GM19023 (cell line): ENCODE data around the gene IDUA.
"Not testable (repeated sequence)": the region's sequence is repeated elsewhere in the genome, so short reads cannot be mapped to it uniquely, and the experiment has no call there.

ENCODE experiments used
- ATAC-seq: cut with Tn5 transposase; IDR thresholded peaks from one replicate; pipeline ENCODE4 v1.9.1; 2021; ENCODE audit warnings: mild to moderate bottlenecking, moderate library complexity; ENCODE audit not compliant: unreplicated experiment

IDUA gene

DNA sequence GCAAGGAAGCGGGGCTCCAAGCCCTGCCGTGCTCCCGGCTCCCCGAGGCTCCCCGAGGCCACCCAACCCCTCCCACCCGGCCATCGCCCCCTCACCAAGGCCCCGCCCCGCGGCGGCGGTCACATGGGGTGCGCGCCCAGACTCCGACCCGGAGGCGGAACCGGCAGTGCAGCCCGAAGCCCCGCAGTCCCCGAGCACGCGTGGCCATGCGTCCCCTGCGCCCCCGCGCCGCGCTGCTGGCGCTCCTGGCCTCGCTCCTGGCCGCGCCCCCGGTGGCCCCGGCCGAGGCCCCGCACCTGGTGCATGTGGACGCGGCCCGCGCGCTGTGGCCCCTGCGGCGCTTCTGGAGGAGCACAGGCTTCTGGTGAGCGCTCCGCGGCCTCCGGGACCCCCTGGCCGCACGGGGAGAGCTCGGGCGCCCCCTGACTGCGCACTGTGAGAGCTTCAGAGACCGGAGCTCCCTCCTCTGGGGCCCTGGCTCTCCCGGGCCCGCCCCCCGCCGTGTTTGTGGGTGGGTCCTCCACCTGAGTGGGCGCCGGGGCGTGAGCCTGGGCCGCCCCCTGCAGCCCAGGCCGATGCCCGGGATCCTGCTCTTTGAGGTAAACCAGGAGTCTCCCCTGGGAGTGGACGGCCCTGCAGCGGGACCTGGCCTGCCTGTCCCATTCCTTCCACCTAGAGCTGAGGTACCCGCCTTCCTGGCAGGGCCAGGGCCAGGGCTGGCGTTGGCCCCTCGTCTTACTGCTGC, at the start of gene IDUA:
Gene IDUA (plus strand): TSS at position 166 of the 745 bp plus-strand sequence. CDS start 41 bp downstream, at position 207.
- peak; percentile 65 for ATAC-seq

DNA sequence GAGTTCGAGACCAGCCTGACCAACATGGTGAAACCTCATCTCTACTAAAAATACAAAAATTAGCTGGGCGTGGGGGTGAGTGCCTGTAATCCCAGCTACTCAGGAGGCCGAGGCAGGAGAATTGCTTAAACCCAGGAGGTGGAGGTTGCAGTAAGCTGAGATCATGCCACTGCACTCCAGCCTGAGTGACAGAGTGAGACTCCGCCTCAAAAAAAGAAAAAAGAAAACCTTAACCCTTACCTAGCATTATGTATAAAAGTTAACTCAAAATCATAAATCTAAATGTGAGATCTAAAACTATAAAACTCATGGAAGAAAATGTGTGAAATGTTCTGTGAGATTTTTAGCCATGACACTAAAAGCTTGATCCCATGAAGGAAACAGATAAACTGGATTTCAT, 47.3 kb upstream of the IDUA start:
- not testable (repeated sequence) for ATAC-seq

DNA sequence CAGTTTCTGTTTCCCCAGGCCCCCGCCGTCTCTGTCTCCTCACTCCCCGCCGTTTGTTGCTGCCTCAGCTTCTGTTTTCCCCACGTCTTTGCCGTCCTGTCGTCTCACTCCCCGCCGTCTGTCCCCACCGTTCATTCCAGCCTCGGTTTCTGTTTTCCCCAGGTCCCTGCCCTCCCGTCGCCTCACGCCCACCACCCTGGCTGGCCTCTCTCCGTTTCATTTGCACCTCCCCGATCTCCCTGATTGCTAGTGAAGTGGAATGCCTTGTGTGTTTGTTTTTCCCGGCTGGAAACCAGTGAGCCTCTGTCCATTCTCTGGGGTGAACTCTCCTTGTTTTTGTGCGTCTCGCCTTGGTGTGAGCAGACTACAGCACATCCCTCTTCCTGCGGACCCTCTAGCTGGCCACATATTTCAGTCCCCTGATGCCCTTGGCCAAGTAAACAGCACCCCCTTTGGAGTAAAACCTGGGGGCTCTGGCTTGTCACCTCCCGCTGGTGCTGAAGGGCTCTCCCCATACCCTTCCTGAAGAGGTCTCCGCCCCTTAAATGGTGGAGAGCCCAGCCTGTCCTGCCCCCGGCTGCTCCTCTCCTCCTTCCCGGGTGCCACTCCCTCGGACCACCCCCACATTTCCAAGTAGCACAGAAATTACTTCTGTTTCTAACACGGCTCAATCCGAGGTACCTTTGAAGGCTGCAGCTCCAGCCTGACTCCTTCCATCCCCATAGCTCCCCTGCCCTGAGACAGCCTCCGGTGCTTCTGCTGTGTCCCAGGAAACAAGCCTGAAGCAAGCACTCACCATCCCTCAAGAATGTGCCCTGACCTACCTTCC, 41.4 kb upstream of the IDUA start:
- no peak for ATAC-seq

DNA sequence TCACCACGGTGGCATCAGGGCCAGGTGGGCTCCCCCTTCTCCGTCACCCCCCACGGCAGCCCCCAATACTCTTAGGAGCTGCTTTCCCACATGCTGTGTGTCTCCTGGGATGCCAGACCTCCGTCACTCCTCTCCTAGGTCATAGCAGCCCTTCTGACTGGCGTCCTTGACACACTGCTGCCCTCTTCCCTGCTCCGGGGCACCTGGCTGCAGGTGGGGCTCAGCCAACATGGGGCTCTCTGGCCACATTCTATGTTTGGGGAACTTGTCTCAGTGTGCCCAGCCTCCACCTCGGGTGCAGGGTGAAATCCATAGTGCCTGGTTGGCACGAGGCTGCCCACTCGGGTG, 40.8 kb upstream of the IDUA start:
- no peak for ATAC-seq

DNA sequence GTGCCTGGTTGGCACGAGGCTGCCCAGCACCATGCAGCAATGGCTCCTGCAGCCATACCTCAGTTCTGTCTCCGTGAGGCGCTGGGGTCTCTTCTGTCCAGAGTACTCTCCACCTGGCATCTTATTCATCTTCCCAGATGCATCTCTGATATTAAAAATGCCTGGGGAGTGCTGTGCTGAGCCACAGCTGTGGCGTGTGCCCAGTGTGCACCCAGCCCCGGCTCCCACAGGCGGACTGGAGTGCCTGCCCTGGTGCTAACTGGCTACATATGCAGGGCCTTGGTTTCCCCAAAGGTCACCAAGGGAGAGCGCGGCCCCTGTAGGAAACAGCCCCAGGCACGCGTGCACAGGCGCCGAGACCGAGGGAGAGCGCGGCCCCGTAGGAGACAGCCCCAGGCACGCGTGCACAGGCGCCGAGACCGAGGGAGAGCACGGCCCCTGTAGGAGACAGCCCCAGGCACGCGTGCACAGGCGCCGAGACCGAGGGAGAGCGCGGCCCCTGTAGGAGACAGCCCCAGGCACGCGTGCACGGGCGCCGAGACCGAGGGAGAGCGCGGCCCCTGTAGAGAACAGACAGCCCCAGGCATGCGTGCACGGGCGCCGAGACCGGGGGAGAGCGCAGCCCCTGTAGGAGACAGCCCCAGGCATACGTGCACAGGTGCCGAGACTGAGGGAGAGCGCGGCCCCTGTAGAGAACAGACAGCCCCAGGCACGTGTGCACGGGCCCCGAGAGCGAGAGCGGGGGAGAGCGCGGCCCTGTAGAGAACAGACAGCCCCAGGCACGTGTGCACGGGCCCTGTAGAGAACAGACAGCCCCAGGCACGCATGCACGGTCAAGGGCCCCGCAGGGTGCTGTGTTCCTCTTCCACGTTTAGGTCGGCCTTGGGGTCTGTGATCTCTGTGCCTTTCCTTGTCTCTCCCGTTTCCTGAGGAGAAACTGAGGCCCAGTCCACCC, 40.0 kb upstream of the IDUA start:
- no peak for ATAC-seq

DNA sequence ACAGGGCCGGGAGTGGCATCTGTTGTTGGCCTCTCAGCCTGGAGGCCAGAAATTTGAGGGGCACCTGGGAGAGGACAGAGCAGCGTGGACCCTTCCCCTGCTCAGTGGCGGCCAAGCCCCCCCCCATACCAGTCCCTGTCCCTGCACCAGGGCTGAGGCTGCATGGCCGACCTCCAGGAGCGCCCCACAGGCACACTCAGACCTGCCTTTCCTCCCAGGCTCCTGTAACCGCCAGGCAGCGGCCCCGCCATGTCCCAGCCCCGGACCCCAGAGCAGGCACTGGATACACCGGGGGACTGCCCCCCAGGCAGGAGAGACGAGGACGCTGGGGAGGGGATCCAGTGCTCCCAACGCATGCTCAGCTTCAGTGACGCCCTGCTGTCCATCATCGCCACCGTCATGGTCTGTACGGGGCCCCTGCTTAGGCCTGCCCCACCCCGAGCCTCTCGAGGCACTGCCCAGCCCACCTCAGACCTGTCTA, 39.3 kb upstream of the IDUA start:
- no peak for ATAC-seq

DNA sequence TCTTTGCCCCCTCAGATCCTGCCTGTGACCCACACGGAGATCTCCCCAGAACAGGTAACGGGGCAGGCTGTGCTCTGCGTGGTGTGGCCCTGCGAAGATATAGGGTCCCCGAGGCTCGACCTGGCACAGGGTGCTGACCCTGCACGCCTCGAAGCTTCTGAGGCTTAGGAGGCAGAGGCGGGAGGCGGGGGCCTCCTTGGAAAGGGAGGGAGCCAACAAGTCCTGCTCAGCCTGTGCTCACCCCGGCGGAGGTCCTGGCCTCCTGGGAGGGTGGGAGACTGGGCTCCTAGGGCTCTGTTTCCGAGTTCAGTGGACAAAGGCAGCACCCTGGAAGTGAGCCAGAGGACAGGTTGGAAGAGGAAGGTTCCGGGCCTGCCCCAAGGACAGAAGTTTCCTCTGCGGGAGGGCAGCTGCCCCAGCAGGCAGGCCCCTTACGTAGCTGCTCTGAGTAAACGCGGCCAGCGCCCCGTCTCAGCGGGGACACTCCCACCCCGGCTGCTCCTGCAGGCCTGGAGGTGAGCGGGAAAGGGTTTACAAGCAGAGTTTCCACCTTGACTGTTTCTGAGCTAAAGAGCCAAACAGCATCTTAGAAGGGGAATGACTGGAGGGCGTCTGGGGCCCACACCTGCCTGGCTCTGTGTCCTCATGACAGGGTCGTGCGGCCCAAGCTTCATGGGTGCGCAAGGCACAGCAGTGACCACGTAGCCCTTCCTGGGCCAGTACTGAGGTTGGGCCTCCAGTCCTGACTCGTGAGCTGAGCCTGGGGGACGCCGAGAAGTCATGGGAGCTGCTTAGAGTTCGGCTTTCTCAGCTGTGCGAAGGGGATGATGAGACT, 38.5 kb upstream of the IDUA start:
- ATAC-seq, result no peak

DNA sequence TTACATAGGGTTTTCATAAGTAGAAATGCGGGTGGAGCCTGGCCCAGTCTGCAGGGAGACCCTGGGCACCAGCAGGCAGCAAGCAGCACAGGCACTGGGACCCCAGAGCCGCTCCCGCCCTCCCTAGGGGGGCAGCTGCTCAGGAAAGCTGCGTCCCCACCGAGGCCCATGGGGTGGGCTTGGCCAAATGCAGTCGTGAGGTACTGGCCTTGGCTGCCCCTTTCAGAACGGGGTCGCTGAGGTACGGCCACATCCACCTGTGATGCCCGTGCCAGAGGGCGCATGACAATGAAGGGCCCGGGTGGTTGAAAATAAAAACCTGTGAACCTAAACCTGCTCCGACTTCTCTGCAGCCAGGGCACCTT, 37.9 kb upstream of the IDUA start:
- no peak for ATAC-seq

DNA sequence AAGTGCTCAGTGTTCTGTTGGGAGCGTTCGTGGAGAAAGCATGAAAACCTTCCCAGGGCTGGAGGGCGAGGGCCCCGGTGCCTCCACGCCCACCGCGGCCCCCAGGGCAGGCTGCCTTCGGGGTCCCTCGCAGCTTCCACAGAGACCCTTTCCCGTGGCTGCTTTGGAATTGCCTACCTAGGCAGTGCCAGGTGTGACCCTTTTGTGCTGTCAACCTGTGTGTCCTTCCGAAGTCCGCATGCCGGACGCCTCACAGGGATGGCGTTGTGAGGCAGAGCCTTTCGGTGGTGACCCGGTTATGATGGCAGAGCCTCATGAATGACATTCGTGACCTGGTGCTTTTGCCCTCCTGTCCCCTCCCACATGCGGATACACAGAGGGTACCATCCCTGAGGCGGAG, 37.2 kb upstream of the IDUA start:
- ATAC-seq, result no peak

DNA sequence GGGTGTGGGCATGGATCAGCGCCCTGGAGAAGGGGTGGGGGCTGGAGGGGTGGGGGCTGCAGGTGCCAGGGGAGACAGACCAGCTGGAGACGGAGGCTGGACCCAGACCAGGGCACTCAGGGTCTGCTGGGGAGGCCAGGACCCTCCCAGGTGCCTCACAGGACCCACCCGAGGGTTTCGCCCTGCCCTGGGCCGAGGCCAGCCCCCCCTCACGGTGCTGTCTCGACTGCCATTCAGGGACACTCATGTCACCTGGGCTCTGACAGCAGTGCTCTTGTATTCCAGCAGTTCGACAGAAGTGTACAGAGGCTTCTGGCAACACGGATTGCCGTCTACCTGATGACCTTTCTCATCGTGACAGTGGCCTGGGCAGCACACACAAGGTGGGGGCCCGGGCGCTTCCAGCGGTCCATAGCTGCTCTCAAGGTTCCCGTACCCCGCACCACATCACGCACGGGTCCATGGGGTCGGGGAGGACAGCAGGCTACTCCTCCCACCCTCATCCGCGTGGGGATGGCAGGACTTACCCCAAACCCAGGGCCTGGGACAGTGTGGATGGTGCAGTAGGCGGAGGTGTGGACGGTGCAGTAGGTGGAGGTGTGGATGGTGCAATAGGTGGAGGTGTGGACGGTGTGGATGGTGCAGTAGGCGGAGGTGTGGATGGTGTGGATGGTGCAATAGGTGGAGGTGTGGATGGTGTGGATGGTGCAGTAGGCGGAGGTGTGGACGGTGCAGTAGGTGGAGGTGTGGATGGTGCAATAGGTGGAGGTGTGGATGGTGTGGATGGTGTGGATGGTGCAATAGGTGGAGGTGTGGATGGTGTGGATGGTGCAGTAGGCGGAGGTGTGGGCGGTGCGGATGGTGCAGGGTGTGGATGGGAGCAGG, 36.5 kb upstream of the IDUA start:
- no peak for ATAC-seq

DNA sequence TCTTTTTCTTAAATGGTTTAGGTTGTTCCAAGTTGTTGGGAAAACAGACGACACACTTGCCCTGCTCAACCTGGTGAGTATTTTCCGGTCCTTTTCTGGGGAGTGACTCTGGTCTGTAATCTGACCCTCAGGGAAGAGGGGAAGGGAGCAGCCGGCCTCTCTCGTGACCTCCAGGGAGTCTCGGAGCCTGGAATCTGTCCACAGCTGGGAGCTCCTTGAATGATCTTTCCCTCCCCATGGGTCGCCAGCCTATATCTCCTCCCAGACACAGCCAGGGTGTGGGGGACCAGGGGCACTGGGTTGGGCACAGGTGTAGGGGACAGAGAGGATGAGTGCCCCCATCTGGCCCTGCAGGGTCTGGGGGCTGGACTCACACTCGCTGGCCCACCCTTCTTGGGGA, 35.7 kb upstream of the IDUA start:
- no peak for ATAC-seq

DNA sequence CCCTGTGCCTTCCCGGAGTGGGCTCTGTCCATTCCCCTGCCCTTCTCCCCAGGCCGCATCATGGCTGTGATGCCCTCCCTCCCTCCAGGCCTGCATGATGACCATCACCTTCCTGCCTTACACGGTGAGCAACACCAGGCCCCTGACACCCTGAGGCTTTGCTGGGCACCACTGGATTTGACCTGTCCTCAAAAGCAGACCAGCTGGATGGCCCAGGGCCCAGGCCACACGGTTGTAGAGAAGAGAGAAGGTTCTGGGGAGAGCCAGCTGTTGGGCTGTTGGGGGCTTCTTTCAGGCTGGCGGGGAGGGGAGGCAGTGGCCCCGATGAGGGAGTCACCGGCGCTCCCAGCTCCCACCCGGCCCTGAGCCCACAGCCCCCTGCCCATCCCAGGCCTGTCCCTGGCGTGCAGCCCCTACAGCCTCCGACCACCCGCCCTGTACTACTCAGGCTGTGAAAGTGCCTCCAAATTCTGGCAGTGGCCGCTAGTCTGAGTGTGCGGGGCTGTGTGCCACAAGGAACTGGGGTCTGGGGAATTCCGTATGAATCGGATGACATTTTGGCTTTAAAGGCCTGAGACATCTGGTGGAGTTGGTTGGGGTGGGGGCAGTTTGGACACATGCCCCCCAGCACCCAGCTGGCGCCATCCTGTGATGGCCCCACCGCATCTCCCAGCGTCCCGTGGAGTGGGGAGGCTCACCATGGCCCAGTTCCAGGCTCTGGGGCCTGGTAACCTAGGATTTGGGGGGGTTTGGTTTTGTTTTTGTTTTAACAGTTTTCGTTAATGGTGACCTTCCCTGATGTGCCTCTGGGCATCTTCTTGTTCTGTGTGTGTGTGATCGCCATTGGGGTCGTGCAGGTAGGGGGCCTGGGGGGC, 35.0 kb upstream of the IDUA start:
- no peak for ATAC-seq

DNA sequence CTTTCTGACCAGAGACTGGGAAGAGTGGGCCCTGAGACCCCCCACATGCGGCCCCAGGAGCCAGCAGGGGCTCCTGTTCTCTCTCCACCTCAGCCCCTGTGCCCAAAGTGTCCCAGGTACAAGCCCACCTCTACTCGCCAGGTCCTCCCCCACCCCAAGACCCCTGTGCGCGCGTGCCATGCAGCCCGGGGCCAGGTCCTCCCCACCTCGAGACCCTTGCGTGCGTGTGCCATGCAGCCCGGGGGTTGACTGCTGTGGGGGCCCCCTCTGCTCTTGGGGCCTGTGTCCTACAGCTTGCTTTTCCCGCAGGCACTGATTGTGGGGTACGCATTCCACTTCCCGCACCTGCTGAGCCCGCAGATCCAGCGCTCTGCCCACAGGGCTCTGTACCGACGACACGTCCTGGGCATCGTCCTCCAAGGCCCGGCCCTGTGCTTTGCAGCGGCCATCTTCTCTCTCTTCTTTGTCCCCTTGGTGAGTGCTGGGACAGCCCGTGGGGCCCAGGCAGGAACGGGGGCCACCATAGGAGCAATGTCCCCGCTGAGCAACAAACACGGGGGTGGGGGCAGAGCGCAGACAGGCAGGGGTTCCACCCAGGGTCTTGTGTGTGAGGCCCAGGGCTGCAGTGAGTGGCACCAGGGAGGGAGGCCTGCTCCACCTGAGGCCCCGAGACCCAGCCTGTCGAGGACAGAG, 33.8 kb upstream of the IDUA start:
- ATAC-seq, result no peak

DNA sequence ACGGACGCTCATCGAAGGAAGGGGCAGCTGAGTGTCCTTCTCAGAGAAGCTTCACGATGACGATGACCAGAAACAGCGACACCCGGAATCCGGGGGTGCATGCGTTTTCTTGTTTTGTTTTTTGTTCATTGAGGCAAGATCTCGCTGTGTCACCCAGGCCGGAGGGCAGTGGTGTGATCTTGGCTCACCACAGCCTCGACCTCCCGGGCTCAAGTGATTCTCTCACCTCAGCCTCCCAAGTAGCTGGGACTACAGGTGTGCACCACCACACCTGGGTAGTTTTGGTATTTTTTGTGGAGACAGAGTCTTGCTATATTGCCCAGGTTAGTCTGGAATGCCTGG, 33.3 kb upstream of the IDUA start:
- no peak for ATAC-seq

DNA sequence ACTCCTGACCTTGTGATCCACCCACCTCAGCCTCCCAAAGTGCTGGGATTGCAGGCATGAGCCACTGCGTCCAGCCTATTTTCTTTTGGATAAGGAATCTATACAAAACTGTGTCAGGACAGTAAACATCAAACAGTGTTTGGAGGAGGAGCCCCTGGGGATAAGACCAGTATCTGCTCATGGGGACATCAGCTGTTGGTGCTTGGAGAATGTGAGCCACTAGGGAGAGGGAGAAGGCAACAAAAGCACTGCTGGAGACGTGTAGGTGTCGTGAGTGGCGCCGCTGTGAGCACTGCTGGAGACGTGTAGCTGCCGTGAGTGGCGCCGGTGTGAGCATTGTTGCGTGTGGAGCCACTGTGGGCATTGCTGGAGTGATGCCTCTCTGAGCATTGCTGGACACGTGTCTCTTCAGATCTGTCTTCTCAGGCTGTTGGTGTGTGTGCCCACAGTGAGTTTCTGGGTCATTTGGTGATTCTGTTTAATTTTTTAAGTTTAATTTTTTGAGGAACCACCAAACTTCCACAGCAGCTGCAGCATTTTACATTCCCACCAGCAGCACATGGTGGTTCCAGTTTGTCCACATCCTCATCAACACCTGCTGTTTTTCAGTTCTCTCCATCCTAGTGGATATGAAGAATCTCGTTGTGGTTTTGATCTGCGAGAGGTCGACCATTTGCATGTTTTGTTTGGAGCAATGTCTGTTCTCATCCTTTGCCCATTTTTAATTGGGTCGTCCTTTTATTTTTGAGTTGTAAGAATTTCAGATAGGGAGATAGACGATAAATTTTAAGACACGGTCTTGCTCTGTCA, 32.4 kb upstream of the IDUA start:
- ATAC-seq, result no peak

DNA sequence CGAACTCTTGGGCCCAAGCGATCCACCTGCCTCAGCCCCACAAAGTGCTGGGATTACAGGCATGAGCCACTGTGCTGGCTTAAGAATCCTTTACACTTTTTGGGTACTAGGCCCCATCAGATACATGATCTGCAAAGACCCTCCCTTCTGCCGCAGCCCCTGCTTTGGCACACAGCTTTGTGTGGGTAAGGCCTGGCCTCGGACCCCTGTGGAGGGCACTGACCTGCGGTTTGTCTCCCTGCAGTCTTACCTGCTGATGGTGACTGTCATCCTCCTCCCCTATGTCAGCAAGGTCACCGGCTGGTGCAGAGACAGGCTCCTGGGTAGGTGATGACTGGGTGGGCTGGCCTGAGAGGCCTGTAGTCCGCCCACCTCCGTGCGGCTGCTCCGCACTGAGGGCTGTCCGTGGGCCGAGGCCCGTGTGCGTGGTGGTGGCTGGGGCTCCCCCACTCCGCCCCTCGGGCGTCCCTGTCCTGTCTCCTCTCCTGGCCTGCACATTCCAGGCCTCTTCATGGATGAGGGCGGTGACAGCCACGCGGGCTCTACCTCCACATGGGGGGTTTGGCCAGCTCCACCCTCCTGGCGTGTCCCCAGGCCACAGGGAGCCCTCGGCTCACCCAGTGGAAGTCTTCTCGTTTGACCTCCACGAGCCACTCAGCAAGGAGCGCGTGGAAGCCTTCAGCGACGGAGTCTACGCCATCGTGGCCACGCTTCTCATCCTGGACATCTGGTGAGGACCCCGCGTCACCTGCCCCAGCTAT, 31.5 kb upstream of the IDUA start:
- no peak for ATAC-seq
